Activated CD4-positive, alpha-beta T cell treated with anti-CD3 and anti-CD28 coated beads, Interleukin-2, amount 10 ng/mL, durations not matched to agents 7 days and 5 days (primary cell): ENCODE results near the gene SPRY2. TPM values are rescaled to one million over a fixed set of nuclear protein-coding genes. Genes with fewer than 3 reads are reported as not detected.

Experiments used
- CTCF ChIA-PET: fragments of 350-600 bp; sonication (Branson Sonifier 250); formaldehyde crosslinking; loops from one replicate; lab custom pipeline; 2021; ENCODE audit warnings: antibody characterized with exemption; lab: Charles Lee
- POLR2A ChIA-PET: fragments of 350-600 bp; sonication (Branson Sonifier 250); formaldehyde crosslinking; loops from one replicate; lab custom pipeline; 2021; ENCODE audit warnings: antibody characterized with exemption; lab: Charles Lee
- DNase-seq: peaks from one replicate; pipeline ENCODE4 v3.0.0-alpha.2; 2020
- H3K27ac Mint-ChIP-seq: one replicate; pipeline ENCODE4 v1.8.0; 2021; ENCODE audit warnings: mild to moderate bottlenecking, moderate library complexity, mixed read lengths
- H3K27me3 Mint-ChIP-seq: one replicate; pipeline ENCODE4 v1.8.0; 2021; ENCODE audit warnings: mixed read lengths
- H3K36me3 Mint-ChIP-seq: one replicate; pipeline ENCODE4 v1.8.0; 2021; ENCODE audit warnings: low read depth, mixed read lengths
- H3K4me1 Mint-ChIP-seq: one replicate; pipeline ENCODE4 v1.8.0; 2021; ENCODE audit warnings: mixed read lengths
- H3K4me3 Mint-ChIP-seq: one replicate; pipeline ENCODE4 v1.8.0; 2021; ENCODE audit warnings: mild to moderate bottlenecking, moderate library complexity, mixed read lengths
- H3K9me3 Mint-ChIP-seq: one replicate; pipeline ENCODE4 v1.8.0; 2021; ENCODE audit warnings: mixed read lengths
- total RNA-seq, 2 experiments: library from RNA; stranded (reverse); gene quantifications; one replicate each; pipeline ENCODE4 v1.2.3, GENCODE V29; 2021

Gene SPRY2
- total RNA-seq, 2 experiments from 2014 or later: not detected

DNA sequence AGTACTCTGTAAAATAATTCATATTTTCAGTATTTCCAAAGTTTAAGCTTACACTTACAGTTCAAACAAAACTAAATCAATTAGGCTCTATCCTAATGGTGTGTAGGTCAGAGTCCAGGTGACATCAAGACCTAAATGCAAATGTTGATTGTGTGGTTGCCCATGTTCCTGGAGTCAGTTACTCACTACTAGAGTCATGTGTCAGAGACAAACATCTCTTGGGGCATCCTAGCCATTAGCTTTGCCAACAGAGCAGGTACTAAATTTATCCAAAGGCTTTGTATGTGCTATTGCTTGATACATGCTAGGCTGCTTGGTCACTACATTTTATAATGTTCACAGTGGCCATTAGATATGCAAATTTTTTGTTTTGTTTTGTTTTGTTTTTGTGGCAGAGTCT lies 11.7 kb downstream of the SPRY2 start:
- no peaks in the 10 kb centered on the region for H3K9me3 Mint-ChIP-seq
- ChIA-PET POLR2A (no interaction called here), CTCF (no interaction called here)
- DNase-seq: no peak
- H3K4me3 Mint-ChIP-seq: no peak overlapping the region
- H3K27me3 Mint-ChIP-seq: no peaks in the 10 kb centered on the region
- H3K27ac Mint-ChIP-seq: no peak overlapping the region
- no peaks in the 10 kb centered on the region for H3K36me3 Mint-ChIP-seq
- H3K4me1 Mint-ChIP-seq: no peaks in the 10 kb centered on the region

DNA sequence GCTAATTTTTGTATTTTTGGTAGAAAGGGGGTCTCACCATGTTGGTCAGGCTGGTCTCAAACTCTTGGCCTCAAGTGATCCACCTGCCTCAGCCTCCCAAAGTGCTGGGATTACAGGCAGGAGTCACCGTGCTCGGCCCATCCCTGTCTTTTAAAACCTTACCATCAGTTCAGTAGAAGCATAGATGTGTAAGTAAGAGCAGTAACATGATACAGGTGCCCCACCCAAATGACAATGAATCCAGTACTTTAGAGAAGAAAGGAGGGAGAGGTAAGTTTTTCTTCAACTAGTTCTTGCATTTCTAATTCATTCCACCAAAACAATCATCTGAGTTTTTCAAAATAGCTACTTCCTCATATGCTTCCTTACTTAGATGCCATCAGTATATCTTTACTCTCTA lies 21.9 kb downstream of the SPRY2 start:
- H3K36me3 Mint-ChIP-seq: no peaks in the 10 kb centered on the region
- no peak for DNase-seq
- H3K27me3 Mint-ChIP-seq: no peaks in the 10 kb centered on the region
- no peaks in the 10 kb centered on the region for H3K4me1 Mint-ChIP-seq
- H3K4me3 Mint-ChIP-seq: no peak overlapping the region
- no peaks in the 10 kb centered on the region for H3K9me3 Mint-ChIP-seq
- H3K27ac Mint-ChIP-seq: no peak overlapping the region
- ChIA-PET CTCF (interaction anchor here (1.0 kb wide), 1 partner anchor 21 kb away, joined by 9 read pairs; no protein-coding TSS in a partner anchor), POLR2A (no interaction called here)

DNA sequence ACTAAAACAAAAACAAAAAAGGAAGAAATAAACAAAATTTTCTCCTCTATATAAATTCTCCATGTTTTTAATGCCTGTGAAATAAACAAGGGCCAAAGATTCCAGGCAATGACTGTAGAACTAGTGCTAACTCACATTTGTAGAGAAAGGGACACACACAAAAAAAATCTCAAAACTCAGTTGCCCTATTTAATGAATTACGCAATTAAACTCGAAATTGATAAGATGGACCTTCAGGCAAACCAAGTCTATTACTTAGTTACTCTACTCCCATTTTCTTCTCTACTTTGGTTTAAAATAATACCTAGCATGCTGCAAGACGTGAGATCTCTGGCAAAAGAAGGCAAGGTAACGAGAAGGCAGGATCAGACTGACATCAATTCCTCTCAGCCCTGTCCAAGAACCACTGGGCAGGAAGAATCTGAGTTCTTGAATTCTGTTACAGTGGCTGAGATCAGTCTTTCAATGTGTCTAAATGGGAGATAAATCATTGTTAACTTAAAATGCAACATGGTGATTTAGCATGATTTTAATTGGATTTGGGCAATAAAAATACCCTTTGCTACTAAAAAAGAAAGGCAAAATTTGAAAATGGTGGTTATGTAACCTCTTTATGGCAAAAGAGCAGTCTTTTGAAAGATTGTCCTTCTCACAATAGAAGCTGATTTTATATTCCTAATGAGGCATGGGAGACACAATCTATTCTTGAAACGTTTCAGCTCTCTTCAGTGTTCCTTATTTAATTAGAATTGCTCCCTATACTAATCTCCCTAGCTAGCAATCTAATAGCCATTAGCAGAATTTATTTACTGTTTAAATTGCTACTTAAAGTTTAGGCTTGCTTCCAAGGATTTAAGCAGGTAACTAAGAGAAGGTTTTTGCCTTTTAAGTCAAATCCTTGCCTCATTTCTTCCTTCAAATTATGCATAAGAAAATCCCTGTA lies 25.9 kb downstream of the SPRY2 start:
- Mint-ChIP-seq H3K9me3 (no peaks in the 10 kb centered on the region), H3K4me1 (no peaks in the 10 kb centered on the region)

DNA sequence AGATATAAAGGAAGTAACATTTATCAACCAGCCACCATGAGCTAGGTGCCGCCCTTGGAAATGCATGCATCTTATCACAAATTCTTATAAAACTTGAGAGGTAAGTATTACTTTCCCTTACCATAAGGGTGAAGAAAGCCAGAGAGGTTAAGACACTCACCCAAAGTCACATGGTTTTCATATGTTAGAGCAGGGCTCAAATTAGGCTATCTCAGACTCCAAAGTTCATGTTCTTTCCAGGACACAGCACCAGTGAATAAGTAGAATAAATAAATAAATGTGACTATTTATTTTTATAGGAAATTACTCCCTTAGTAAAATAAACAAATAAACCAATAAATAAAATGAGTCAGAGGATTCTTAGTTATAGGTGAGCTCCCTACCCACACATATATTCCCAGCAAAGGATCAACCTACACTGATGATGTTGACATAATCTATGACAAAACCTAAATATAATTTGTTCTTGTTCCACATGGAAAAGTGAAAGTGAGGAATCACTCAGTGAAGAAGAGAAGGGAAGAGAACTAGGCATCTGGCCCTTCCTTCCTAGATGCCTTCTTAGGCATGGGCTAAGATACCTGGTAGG lies 27.2 kb downstream of the SPRY2 start:
- H3K27ac Mint-ChIP-seq: no peak overlapping the region
- H3K4me3 Mint-ChIP-seq: no peak overlapping the region
- no peaks in the 10 kb centered on the region for H3K36me3 Mint-ChIP-seq
- CTCF ChIA-PET: no interaction called here
- DNase-seq: no peak
- no peaks in the 10 kb centered on the region for H3K9me3 Mint-ChIP-seq
- H3K4me1 Mint-ChIP-seq: no peaks in the 10 kb centered on the region
- POLR2A ChIA-PET: no interaction called here
- H3K27me3 Mint-ChIP-seq: no peaks in the 10 kb centered on the region

More for the DNA sequence above, 25.9 kb downstream of the SPRY2 start:
- Mint-ChIP-seq H3K36me3 (no peaks in the 10 kb centered on the region), H3K4me3 (no peak overlapping the region), H3K27ac (no peak overlapping the region), H3K27me3 (no peaks in the 10 kb centered on the region)
- POLR2A ChIA-PET: no interaction called here
- DNase-seq: no peak
- CTCF ChIA-PET: no interaction called here

DNA sequence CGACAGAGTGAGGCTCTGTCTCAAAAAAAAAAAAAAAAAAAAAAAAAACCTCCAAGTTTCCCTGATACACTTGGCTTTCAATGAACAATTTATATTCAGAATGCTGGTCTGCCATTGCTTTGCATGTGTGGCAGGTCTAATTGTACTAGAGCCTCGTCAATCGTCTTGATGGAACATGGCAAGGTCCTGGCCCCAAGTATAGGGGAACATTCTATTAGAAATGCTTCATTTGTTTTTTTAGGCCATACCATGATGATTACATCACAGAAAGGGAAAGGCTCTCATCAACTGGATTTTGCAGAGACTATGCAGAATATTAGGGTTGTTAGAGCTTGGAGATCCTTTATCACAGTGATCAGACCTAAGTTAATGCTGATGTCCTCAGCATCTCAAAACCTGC lies 28.0 kb downstream of the SPRY2 start:
- Mint-ChIP-seq H3K4me3 (no peak overlapping the region), H3K4me1 (no peaks in the 10 kb centered on the region), H3K27me3 (no peaks in the 10 kb centered on the region), H3K9me3 (no peaks in the 10 kb centered on the region), H3K36me3 (no peaks in the 10 kb centered on the region), H3K27ac (no peak overlapping the region)
- POLR2A ChIA-PET: no interaction called here
- DNase-seq: no peak
- CTCF ChIA-PET: no interaction called here

DNA sequence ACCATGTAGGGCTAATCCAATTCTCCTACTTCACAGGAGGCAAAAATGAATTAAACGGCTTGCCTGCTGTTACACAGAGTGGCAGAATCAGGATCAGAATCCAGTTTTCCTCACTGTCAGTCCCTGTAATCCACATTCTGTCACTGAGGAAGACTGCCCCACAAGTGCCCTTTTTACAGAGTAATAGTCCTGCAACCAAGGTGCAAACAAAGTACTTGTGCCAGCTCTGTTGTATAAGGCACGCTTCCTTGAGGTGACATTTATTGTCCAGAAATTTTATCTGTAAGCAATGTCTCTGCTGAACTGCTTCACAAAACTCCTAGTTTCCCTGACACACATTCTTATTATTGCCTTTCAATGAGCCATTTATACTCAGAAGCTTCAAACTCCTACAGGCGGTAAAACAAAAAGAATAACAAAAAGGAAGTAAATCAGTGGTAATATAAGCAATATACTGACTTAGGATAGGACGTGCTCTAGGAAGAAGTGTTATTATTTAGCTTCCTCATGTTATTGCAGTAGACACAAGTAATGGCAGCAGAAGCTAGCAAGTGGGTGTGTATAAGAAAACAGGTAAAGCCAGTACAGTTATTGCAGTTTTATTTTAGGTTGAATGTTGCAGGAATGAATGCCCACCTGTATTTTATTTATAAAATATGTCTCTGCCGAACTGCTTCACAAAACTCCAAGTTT lies 28.8 kb downstream of the SPRY2 start:
- ChIA-PET POLR2A (no interaction called here), CTCF (no interaction called here)
- Mint-ChIP-seq H3K27ac (no peak overlapping the region), H3K36me3 (no peaks in the 10 kb centered on the region), H3K4me3 (no peak overlapping the region), H3K9me3 (no peaks in the 10 kb centered on the region), H3K4me1 (no peaks in the 10 kb centered on the region), H3K27me3 (no peaks in the 10 kb centered on the region)
- DNase-seq: no peak

DNA sequence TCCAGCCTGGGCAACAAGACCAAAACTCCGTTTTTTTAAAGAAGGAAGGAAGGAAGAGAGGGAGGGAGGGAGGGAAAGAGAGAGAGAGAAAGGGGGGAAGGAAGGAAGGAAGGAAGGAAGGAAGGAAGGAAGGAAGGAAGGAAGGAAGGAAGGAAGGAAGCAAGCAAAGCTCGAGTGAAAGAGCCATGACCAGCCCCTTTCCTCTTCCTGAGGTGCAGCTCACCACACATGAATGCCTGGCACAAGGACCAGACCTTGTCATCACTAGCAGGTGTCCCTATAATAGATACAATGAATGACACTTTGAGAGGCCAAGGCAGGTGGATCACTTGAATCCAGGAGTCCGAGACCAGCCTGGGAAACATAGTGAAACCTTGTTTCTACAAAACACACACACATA lies 31.0 kb downstream of the SPRY2 start:
- no peak for DNase-seq
- POLR2A ChIA-PET: interaction anchor here (0.6 kb wide), 1 partner anchor 45 kb away, joined by 5 read pairs; no protein-coding TSS in a partner anchor
- CTCF ChIA-PET: no interaction called here
- Mint-ChIP-seq H3K36me3 (no peaks in the 10 kb centered on the region), H3K9me3 (no peaks in the 10 kb centered on the region), H3K27ac (no peak overlapping the region), H3K4me3 (no peak overlapping the region), H3K27me3 (no peaks in the 10 kb centered on the region), H3K4me1 (no peaks in the 10 kb centered on the region)

DNA sequence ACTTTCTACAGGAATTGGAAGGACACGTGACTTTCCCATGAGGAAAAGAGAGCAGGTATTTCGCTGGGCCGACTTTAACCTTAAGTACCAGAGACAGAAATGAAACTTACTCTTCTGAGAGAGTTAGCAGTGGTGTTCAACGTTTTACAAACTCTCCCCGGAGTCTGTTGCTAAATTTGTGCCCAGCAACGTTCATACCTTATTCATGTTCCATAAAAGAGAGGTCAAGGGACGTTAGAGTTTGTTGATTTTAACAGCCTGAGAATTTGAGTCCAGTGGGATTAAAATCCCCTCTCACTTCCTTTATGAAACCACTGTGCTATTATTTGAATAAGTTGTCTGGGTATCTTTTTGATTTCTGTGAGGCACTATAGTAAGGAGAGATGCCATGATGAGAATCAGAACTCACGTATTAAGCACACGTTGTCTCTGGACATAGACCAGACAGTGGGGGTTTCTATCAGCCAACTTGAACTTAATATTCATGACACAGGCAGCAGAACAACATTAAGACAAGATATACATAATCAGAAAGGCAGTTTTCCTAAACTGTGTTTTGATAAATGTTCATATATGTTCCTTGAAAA lies 33.4 kb downstream of the SPRY2 start:
- Mint-ChIP-seq H3K9me3 (no peaks in the 10 kb centered on the region), H3K4me3 (no peak overlapping the region), H3K36me3 (no peaks in the 10 kb centered on the region), H3K27ac (no peak overlapping the region), H3K4me1 (no peaks in the 10 kb centered on the region), H3K27me3 (no peaks in the 10 kb centered on the region)
- CTCF ChIA-PET: no interaction called here
- POLR2A ChIA-PET: no interaction called here
- no peak for DNase-seq

DNA sequence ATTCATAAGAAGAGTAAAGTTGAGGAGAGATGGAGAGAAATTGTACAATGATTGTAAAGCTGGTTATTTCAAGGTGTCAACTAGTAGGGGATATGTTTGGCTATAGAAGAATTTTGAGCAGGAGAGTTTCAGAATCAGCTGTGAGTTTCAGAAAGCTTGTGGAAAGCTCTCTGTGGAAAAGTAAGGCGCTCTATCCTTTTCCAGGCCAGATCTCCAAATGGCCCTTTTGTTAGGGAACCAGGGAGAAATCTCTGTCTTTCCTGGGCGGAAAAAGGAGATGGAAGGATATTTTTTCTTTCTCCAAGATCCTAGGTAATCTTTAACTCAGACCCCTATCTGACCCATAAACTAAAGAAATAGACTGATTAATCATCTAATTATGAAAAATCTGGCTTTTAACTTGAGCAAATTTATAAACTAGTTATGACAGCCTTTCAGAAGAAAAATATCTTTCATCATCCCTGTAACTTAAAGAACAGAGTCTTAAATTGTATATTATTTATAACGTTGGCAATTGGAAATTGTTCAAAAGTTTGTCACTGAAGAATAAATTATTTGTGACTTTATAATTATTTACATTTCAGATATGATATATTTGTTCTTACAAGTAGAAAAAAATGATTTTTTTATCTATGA lies 34.5 kb downstream of the SPRY2 start:
- H3K4me3 Mint-ChIP-seq: no peak overlapping the region
- no peak overlapping the region for H3K27ac Mint-ChIP-seq
- H3K27me3 Mint-ChIP-seq: no peaks in the 10 kb centered on the region
- no peaks in the 10 kb centered on the region for H3K9me3 Mint-ChIP-seq
- POLR2A ChIA-PET: no interaction called here
- no peak for DNase-seq
- CTCF ChIA-PET: no interaction called here
- no peaks in the 10 kb centered on the region for H3K4me1 Mint-ChIP-seq
- no peaks in the 10 kb centered on the region for H3K36me3 Mint-ChIP-seq

DNA sequence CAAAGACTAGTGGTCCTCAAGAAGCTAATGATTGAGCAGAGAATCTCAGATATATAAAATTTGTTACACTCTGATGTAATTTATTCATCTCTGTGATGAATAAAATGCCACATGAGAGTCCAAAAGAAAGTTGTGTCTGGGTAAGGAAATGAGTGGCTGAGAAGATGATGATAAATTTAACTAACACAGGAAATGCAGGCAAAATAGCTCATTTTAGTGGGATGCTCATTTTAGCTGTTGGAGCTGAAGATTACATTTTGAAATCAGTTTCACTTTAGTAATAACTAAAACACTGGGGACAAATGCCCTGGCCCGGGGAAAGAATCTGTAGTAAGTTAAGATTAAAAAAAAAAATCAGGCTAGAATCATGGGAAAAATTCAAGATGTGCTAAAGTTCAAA lies 35.2 kb downstream of the SPRY2 start:
- no peaks in the 10 kb centered on the region for H3K4me1 Mint-ChIP-seq
- H3K9me3 Mint-ChIP-seq: no peaks in the 10 kb centered on the region
- H3K4me3 Mint-ChIP-seq: no peak overlapping the region
- H3K36me3 Mint-ChIP-seq: no peaks in the 10 kb centered on the region
- DNase-seq: no peak
- no peaks in the 10 kb centered on the region for H3K27me3 Mint-ChIP-seq
- no peak overlapping the region for H3K27ac Mint-ChIP-seq
- ChIA-PET CTCF (no interaction called here), POLR2A (no interaction called here)

DNA sequence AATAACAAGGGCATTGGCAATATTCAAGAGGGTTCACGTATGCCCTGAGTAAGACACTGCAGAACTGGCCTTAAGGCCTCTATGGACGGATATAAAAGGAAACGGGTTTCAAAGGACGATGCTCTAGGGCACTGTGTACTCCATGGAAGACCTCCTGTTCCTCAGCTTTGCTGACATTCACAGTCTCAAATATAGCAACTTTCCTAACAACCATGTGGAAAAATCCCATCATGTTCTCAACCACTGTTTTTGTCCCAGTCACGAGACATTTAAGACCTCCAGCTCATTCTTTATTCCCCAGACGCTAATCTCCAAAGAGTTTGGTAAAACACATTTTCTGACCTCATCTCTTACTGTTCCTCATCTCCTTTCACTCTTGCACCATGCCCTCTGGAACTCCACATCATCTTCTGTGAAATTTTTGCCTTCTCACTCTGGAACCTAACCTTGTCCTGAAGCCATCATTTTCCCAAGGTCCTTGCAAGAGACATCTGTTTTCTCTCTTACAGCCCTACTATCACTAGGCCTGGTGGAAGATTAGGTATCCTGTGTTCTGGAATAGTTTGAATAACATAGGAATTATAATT lies 37.6 kb downstream of the SPRY2 start:
- ChIA-PET CTCF (no interaction called here), POLR2A (no interaction called here)
- Mint-ChIP-seq H3K4me1 (no peaks in the 10 kb centered on the region), H3K4me3 (no peak overlapping the region), H3K27me3 (no peaks in the 10 kb centered on the region), H3K36me3 (no peaks in the 10 kb centered on the region), H3K27ac (no peak overlapping the region), H3K9me3 (no peaks in the 10 kb centered on the region)
- DNase-seq: no peak

DNA sequence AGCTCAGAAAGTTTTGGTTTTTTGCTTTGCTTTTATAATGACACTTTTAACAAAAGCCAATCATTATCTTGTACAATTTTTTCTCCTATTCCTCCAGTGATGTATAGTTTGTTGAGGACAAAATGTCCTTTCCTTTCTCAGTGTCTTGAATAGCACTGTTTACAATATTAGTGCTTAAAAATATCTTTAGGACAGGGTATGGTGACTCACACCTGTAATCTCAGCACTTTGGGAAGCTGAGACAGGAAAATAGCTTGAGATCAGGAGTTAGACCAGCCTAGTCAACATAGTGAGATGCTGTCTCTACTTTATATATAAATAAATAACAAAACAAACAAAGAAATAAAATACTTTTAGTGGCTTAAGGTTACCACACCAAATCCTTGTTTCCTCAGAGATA lies 41.9 kb downstream of the SPRY2 start:
- no peaks in the 10 kb centered on the region for H3K36me3 Mint-ChIP-seq
- ChIA-PET POLR2A (no interaction called here), CTCF (no interaction called here)
- H3K4me3 Mint-ChIP-seq: no peak overlapping the region
- H3K27me3 Mint-ChIP-seq: no peaks in the 10 kb centered on the region
- no peak for DNase-seq
- no peaks in the 10 kb centered on the region for H3K9me3 Mint-ChIP-seq
- H3K4me1 Mint-ChIP-seq: no peaks in the 10 kb centered on the region
- no peak overlapping the region for H3K27ac Mint-ChIP-seq
